GM12892 (cell line): ENCODE measurements around the gene OSBPL5.
"Not testable (repeated sequence)": the region's sequence is repeated elsewhere in the genome, so short reads cannot be mapped to it uniquely, and the experiment has no call there.

Source experiments
- POLR2A ChIP-seq: IDR thresholded peaks from 2 replicates; pipeline ENCODE4 v1.6.1; 2011; ENCODE audit warnings: low read depth, low read length, control low read depth
- POLR2AphosphoS5 ChIP-seq: IDR thresholded peaks from 2 replicates; pipeline ENCODE4 v1.6.1; 2011; ENCODE audit warnings: low read depth, low read length, control low read depth
- TAF1 ChIP-seq: IDR thresholded peaks from 2 replicates; pipeline ENCODE4 v1.6.1; 2011; ENCODE audit warnings: low read depth, mild to moderate bottlenecking, control low read depth, low read length, borderline replicate concordance

DNA sequence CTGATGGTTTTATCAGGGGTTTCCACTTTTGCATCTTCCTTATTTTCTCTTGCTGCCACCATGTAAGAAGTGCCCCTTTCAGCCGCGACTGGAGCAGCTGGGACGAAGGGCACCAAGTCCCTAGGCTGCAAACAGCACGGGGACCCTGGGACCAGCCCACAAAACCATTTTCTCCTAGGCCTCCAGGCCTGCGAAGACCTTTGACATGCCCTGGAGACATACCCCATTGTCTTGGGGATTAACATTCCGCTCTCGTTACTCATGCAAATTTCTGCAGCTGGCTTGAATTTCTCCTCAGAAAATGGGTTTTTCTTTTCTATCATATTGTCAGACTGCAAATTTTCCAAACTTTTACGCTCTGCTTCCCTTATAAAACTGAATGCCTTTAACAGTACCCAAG is 101.2 kb downstream of the OSBPL5 start:
- not testable (repeated sequence) for TF ChIP-seq POLR2A, POLR2AphosphoS5, TAF1
